Astrocyte (in vitro differentiated cells and primary cell): ENCODE results near the gene GYG2.

Source experiments
- CTCF ChIP-seq: IDR thresholded peaks from 2 replicates; pipeline ENCODE4 v1.5.1; 2011; ENCODE audit warnings: low read depth, mild to moderate bottlenecking, inconsistent platforms, low read length, moderate library complexity; ENCODE audit not compliant: insufficient read depth
- EZH2 ChIP-seq: IDR thresholded peaks from 2 replicates; pipeline ENCODE4 v1.6.1; 2012; ENCODE audit warnings: mild to moderate bottlenecking, low read length, inconsistent platforms; ENCODE audit not compliant: insufficient read depth

DNA sequence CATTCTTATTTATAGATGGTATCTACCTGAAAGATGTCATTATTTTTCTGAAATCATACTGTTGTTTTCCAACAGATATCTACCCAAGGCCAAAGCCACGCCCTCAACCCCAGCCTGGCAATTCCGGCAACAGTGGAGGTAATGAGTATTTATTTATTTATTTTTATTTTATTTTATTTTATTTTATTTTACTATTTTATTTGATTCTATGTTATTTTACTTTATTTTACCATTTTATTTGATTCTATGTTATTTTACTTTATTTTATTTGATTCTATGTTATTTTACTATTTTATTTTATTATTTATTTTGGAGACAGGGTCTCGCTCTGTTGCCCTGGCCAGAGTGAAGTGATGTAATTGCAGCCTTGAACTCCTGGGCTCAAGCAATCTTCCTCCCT lies 39.2 kb upstream of the GYG2 start:
- no peak for TF ChIP-seq CTCF
- TF ChIP-seq EZH2: no peak
